ENCODE measurements around the gene BAG5.

GRCh38 chr14:103533137-103533998 is 29.1 kb downstream of the BAG5 start:
- TF ChIP-seq, protein P1, sequence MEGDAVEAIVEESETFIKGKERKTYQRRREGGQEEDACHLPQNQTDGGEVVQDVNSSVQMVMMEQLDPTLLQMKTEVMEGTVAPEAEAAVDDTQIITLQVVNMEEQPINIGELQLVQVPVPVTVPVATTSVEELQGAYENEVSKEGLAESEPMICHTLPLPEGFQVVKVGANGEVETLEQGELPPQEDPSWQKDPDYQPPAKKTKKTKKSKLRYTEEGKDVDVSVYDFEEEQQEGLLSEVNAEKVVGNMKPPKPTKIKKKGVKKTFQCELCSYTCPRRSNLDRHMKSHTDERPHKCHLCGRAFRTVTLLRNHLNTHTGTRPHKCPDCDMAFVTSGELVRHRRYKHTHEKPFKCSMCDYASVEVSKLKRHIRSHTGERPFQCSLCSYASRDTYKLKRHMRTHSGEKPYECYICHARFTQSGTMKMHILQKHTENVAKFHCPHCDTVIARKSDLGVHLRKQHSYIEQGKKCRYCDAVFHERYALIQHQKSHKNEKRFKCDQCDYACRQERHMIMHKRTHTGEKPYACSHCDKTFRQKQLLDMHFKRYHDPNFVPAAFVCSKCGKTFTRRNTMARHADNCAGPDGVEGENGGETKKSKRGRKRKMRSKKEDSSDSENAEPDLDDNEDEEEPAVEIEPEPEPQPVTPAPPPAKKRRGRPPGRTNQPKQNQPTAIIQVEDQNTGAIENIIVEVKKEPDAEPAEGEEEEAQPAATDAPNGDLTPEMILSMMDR (IDR thresholded peaks at IDR 0.05; ENCODE audit: low read depth, low read length) = no peak
- no peak for TF ChIP-seq EZH2phosphoT487 (IDR thresholded peaks at IDR 0.05; ENCODE audit: low read depth)

Data from OCI-LY3 (cell line).